ENCODE measurements around the gene RAD51B. TPM values are rescaled to one million over a fixed set of nuclear protein-coding genes. Genes with fewer than 3 reads are reported as not detected.

The RAD51B gene
- total RNA-seq, 2 donors from 2014 or later, result 42.6 to 50.0 TPM

DNA sequence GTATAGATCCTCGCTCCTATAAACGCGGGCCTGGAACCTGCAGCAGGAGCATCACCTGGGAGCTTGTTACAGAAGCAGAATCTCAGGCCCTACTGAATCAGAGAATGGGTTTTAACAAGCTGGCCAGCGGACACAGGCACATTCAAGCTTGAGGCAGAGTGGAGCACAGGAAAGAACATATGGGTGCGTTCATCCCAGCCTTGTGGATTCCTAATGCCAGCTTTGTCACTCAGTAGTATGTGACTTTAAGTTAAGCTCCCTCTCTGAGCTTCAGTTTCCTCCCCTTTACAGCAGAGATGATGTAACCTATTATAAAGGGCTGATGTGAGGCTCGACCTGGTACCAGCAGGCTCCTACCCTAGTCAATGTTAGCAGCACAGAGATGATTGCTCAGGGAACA is 768.4 kb downstream of the RAD51B start:
- ATAC-seq (replicated peaks in 1 of 2) (no peak), DNase-seq (no peak)
- peaks cover 5% of the 10 kb centered on the region for H3K4me1 Mint-ChIP-seq (ENCODE audit: low read depth)
- H3K27me3 Mint-ChIP-seq (ENCODE audit: low read depth), result no peaks in the 10 kb centered on the region
- no peaks in the 10 kb centered on the region for H3K36me3 Mint-ChIP-seq (ENCODE audit: insufficient read depth in 2 of 2)
- no peak overlapping the region for H3K27ac Mint-ChIP-seq
- no peak overlapping the region for H3K4me3 Mint-ChIP-seq
- H3K9me3 Mint-ChIP-seq, result no peaks in the 10 kb centered on the region

DNA sequence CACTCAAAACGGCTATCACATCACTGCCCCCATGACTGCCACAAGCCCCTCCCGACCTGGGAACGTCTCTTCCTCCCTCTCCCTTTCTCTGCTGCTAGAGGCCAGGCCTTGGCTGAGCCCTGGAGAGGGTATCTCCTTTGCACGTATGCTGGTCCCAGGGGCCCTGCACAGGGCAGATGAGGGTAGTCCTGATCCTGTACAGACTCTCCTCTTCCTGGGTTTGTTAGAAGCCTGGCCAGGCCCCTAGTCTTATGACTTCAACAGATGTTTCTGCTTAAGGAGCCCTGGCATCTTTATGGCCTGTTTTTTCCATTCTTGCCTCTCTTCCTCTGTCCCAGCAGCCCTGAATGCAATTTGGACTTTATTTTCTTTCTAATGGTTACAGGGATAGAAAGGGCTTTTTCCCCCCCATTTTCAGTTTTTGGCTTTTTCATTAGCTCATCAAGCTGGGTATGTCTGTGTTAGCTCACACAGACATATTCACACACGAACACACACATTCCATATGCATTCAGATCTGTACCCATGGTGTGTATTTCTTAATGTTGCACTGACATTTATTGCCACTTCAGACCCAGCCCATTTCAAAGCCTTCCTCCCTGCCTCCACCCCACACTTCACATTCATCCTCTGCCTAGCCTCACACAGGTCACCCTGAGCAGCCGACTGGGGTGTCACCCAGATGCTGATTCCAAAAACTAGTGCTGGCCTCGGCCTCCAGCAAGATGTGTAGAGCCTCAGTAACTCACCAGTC is 770.0 kb downstream of the RAD51B start:
- no peaks in the 10 kb centered on the region for H3K9me3 Mint-ChIP-seq
- ATAC-seq (replicated peaks in 1 of 2) (no peak), DNase-seq (no peak)
- H3K27me3 Mint-ChIP-seq (ENCODE audit: low read depth), result no peaks in the 10 kb centered on the region
- no peak overlapping the region for H3K27ac Mint-ChIP-seq
- no peaks in the 10 kb centered on the region for H3K36me3 Mint-ChIP-seq (ENCODE audit: insufficient read depth in 2 of 2)
- H3K4me3 Mint-ChIP-seq, result no peak overlapping the region
- H3K4me1 Mint-ChIP-seq (ENCODE audit: low read depth), result peaks cover 22% of the 10 kb centered on the region

DNA sequence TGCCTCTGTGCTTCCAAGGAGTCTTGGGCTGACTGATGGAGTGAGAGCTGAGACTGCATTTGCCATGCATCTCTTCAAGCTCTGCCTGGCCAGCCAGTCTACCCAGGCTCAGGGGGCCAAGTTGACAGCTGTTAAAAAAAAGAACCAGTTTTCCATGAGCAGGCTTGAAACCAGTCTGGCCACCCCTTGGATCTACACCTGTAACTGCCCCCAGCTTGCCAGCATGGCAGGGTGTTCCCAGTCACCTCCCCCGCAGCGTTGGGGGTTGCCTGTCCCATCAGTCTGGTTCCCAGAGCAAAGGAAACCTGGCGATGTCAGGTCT is 770.6 kb downstream of the RAD51B start:
- no peak for ATAC-seq (replicated peaks in 1 of 2)
- no peak for DNase-seq
- Mint-ChIP-seq H3K27me3 (ENCODE audit: low read depth) (no peaks in the 10 kb centered on the region), H3K27ac (no peak overlapping the region), H3K9me3 (no peaks in the 10 kb centered on the region), H3K36me3 (ENCODE audit: insufficient read depth in 2 of 2) (no peaks in the 10 kb centered on the region), H3K4me1 (ENCODE audit: low read depth) (peaks cover 23% of the 10 kb centered on the region), H3K4me3 (no peak overlapping the region)

DNA sequence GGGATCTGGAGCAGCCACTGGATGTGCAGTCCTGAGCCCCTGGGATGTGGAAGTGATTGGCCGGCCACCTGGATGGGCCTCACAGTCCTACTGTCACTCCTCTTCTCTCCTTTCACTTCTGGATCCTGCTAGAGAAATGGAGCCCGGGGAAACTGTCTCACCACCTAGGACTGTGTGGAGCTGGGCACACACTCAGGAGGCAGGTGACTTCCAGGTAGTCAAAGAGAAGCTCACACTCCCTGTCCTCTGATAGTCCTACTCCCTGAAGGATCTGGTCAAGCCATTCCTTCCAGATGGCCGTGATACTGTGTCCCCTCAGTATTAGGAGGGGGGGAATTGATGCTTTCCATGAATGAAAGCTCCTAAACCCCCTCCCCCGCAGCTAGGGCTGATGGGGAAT is 772.2 kb downstream of the RAD51B start:
- H3K4me3 Mint-ChIP-seq, result no peak overlapping the region
- DNase-seq (no peak), ATAC-seq (replicated peaks in 1 of 2) (no peak)
- no peaks in the 10 kb centered on the region for H3K27me3 Mint-ChIP-seq (ENCODE audit: low read depth)
- no peaks in the 10 kb centered on the region for H3K9me3 Mint-ChIP-seq
- H3K27ac Mint-ChIP-seq, result no peak overlapping the region
- H3K36me3 Mint-ChIP-seq (ENCODE audit: insufficient read depth in 2 of 2), result no peaks in the 10 kb centered on the region
- peaks cover 23% of the 10 kb centered on the region for H3K4me1 Mint-ChIP-seq (ENCODE audit: low read depth)

DNA sequence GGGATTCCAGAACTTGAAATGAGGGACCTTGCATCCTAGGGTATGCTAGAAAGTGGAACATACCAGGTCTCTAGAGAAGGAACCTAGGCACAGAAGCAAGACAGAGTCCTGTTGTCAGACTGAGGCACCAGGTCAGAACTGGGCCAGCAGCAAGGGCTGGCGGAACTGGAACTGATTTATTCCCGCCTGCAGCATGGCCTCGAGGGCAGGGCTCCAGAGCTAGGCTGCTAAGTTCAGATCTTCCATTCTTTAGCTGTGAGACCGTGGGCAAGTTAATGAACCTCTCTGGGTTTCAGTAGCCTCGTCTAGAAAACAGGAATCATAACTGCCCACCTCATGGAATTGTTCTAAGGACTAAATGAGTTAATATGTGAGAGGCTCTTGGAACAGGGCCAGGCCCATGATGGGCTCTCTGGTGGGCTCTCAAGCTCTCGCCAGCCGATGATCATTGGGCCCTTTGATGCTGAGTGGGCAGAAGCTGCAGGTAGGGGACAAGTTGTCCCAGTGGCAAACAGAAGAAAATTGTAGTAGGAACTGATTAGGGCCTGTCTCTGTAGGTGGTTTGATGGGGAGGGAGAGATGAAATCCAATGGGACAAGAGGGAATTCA is 773.5 kb downstream of the RAD51B start:
- H3K27me3 Mint-ChIP-seq (ENCODE audit: low read depth), result no peaks in the 10 kb centered on the region
- ATAC-seq (replicated peaks in 1 of 2) (no peak), DNase-seq (no peak)
- no peaks in the 10 kb centered on the region for H3K36me3 Mint-ChIP-seq (ENCODE audit: insufficient read depth in 2 of 2)
- no peak overlapping the region for H3K4me3 Mint-ChIP-seq
- H3K9me3 Mint-ChIP-seq, result no peaks in the 10 kb centered on the region
- H3K27ac Mint-ChIP-seq, result no peak overlapping the region
- peaks cover 23% of the 10 kb centered on the region for H3K4me1 Mint-ChIP-seq (ENCODE audit: low read depth)

DNA sequence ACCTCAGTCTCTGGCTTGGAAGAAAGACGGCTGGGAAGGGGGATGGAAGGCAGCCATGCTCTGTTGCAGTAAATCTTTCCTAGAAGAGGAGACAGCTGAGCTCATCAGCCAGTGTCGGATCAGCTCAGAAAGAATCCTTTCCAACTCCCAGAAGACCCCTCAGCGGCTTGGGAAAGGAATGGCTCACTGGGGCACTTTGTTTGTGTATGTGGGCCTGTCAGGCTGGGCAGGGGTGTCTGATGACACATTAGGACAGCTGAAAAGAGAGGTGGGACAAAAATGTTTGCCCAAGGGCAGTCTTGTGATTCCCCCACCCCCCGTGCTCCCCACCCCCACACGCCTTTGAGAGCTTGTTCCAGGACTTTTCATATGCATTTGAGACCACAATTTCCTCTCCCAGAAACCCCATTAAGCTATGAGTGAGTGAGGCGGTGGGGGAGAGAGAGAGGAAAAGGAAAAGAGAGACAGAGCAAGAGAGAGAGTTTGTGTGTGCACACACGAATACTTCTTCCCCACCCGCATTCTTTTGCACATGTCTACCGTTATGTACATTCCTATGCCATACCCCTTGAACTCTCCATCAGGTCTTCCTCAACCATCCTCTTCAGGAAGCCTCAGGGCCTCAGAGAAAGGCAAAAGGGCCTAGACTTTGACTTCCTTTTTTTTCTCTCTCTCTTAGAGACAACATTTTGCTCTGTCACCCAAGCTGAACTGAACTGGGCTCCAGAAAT is 774.4 kb downstream of the RAD51B start:
- H3K27me3 Mint-ChIP-seq (ENCODE audit: low read depth), result no peaks in the 10 kb centered on the region
- no peak for DNase-seq
- ATAC-seq (replicated peaks in 1 of 2), result no peak

DNA sequence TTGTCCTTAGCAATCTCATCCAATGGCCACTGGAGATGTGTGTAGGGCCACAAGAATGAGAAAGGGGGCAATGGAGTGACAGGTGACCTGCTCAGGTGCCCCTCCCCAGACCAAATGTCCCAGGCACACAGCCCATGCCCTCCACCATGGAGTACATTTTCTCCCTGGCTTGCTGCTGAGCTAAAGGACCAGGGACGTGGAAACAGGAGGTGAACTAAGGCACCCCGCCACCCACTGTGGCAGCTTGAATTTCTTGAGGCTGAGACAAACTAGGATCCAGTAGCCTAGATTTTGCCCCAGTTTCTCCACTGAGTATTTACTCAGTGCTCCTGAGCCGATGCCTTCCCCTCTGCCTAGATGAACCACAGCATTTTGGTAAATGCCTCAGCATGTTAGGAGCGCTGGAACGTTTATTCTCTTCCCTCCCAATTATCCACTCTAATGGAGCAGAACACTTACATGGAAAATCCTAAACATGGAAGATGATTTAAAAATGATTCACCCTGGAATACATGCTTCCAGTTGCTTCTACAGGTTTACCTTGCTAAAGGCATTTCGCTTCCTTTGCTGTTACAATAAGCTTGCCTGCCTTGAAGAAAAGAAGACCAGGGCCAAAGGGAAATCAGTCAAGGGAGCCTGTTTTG is 775.3 kb downstream of the RAD51B start:
- peaks cover 19% of the 10 kb centered on the region for H3K4me1 Mint-ChIP-seq (ENCODE audit: low read depth)
- H3K27ac Mint-ChIP-seq, result no peak overlapping the region
- DNase-seq (no peak), ATAC-seq (replicated peaks in 1 of 2) (no peak)
- H3K9me3 Mint-ChIP-seq, result no peaks in the 10 kb centered on the region
- no peaks in the 10 kb centered on the region for H3K27me3 Mint-ChIP-seq (ENCODE audit: low read depth)
- H3K4me3 Mint-ChIP-seq, result no peak overlapping the region
- no peaks in the 10 kb centered on the region for H3K36me3 Mint-ChIP-seq (ENCODE audit: insufficient read depth in 2 of 2)

More for the DNA sequence above, 774.4 kb downstream of the RAD51B start:
- Mint-ChIP-seq H3K9me3 (no peaks in the 10 kb centered on the region), H3K4me3 (no peak overlapping the region), H3K27ac (no peak overlapping the region), H3K4me1 (ENCODE audit: low read depth) (peaks cover 23% of the 10 kb centered on the region), H3K36me3 (ENCODE audit: insufficient read depth in 2 of 2) (no peaks in the 10 kb centered on the region)

DNA sequence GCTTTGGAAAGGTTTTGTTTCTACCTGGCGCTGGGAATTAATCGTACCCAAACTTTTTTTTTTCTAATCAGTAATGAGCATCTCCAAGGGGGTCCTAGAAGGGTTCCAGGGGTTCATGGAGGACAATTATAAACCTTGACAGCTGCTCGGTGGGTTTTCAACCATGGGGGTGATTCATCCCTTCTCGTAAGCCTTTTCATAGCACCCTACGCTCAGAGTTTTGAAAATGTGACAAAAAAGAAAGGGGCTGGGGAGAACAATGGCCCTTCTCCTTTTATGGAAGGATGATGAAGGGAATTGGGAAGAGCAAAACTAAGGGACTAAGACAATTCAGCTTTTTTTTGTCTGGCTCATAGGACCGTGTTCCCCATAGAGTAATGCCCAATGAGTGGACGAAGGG is 776.6 kb downstream of the RAD51B start:
- Mint-ChIP-seq H3K4me1 (ENCODE audit: low read depth) (peaks cover 18% of the 10 kb centered on the region), H3K4me3 (no peak overlapping the region), H3K36me3 (ENCODE audit: insufficient read depth in 2 of 2) (no peaks in the 10 kb centered on the region), H3K27ac (no peak overlapping the region), H3K9me3 (no peaks in the 10 kb centered on the region), H3K27me3 (ENCODE audit: low read depth) (no peaks in the 10 kb centered on the region)
- DNase-seq (no peak), ATAC-seq (replicated peaks in 1 of 2) (no peak)

DNA sequence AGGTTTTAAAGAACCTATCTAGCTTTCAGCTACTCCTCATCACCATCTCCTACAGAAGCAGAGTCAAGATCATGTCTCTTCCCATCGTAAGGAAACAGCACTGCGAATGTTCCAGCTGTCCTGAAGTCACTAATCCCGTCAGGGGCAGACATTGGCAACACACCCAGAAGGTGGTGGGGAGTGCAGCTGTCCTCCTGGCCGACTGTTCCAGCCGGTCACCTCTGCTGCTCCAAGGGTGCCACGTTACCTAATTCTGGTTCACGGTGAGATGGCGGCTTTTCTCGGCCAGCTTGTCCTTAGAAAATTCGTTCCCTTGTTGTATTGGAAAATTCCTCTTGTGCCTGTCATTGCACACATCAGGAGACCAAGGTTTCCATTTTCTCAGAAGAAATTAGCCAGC is 777.1 kb downstream of the RAD51B start:
- H3K4me1 Mint-ChIP-seq (ENCODE audit: low read depth), result peaks cover 18% of the 10 kb centered on the region
- no peaks in the 10 kb centered on the region for H3K36me3 Mint-ChIP-seq (ENCODE audit: insufficient read depth in 2 of 2)
- no peaks in the 10 kb centered on the region for H3K27me3 Mint-ChIP-seq (ENCODE audit: low read depth)
- ATAC-seq (replicated peaks in 1 of 2) (no peak), DNase-seq (no peak)
- no peak overlapping the region for H3K4me3 Mint-ChIP-seq
- H3K27ac Mint-ChIP-seq, result no peak overlapping the region
- no peaks in the 10 kb centered on the region for H3K9me3 Mint-ChIP-seq

DNA sequence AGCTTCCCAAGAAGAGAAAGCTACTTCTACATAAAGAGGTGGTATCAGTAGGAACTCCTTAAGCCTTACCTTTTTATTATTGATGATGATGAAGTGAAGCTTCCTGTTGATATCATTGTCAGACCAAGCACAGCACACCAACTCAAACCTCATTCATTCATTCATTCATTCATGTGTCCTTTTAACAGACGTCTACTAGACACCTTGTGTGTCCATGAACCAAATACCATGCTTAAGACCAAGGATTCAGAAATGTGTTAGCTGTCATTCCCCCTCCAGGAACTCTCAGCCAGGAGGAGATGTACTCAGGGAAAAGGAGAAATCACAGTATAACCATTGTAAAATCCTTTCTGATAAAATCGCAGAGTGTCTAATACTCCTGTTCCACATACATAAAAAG is 778.5 kb downstream of the RAD51B start:
- H3K27ac Mint-ChIP-seq, result no peak overlapping the region
- no peak overlapping the region for H3K4me3 Mint-ChIP-seq
- H3K36me3 Mint-ChIP-seq (ENCODE audit: insufficient read depth in 2 of 2), result no peaks in the 10 kb centered on the region
- H3K4me1 Mint-ChIP-seq (ENCODE audit: low read depth), result peaks cover 17% of the 10 kb centered on the region
- peaks cover 0 to 3% of the 10 kb centered on the region in 2 donors for H3K9me3 Mint-ChIP-seq
- no peak for DNase-seq
- H3K27me3 Mint-ChIP-seq (ENCODE audit: low read depth), result no peaks in the 10 kb centered on the region
- no peak for ATAC-seq (replicated peaks in 1 of 2)

DNA sequence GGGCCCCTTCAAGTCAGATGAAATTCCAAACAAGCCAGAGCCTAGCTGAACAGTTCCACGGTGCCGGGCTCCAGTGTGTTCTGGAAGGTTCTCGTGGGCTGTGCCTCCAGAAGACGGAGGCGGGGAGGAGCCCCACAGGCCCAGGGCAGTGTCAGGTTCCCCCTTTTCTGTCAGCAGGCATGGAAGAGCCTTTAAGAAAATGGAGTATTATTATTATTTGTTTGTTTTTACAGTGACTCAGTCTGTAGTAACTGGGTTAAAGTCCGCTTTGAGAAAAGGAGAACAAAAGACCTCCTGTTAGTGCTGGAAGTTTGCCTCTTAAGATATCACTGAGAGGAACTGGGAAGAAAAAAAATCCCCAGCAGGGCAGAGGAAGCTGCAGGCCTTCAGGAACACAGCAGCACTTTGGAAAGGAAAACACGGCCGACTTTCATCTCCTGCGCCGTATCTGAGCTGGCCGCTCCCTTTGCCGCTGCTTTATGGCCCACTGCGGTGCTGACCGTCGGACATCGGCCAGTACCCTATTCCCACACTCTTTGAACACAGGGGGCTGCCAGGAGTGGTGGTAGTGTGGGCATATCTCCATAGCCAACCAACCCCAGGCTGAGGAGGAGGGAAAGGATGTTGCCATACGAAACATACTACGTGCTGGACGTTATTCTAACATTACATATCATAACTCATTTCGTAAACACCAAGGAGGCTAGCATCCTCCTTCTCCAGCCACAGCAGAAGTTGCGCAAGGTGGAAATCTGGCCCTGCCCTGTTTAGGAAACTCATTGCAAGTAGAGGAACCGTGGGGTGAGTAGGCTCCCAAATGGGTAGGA is 779.3 kb downstream of the RAD51B start:
- H3K27ac Mint-ChIP-seq, result no peak overlapping the region
- H3K27me3 Mint-ChIP-seq (ENCODE audit: low read depth), result no peaks in the 10 kb centered on the region
- peaks cover 10% of the 10 kb centered on the region for H3K4me1 Mint-ChIP-seq (ENCODE audit: low read depth)
- no peak overlapping the region for H3K4me3 Mint-ChIP-seq
- H3K9me3 Mint-ChIP-seq, result peaks cover 0 to 3% of the 10 kb centered on the region in 2 donors
- ATAC-seq (replicated peaks in 1 of 2) (no peak), DNase-seq (no peak)
- no peaks in the 10 kb centered on the region for H3K36me3 Mint-ChIP-seq (ENCODE audit: insufficient read depth in 2 of 2)

DNA sequence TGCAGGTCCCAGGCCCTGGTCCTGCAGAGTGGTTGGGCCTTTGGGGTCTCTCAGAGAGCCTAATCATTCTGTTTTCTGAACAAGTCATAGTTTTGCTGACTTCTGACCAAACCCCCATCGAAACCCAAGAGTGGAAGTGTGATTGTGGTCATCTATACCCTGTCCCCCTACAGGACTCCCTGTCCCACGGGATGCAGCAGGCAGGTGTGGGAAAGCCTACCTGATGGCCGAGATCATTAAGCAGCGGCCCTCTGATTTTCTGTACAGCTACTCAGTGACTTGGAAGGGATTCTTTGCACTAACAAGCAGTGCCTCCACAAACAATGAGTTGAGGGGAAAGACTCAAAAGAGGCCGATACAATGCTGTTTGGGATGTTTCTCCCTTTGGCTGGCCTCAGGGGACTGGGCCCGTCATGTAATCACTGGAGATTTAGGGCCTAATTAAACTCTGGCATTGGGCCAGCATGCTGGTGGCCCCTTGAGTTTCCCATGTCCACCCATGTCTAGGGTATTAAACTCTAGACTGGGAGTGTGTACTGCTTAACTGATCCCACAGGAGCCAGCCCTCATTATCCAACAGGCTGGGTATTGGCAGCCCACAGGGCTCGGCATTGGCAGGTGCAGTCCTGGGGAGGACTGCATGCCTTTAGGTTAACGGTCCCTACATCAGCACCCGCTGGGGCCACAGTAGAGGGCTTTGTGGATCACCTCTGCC is 780.5 kb downstream of the RAD51B start:
- H3K36me3 Mint-ChIP-seq (ENCODE audit: insufficient read depth in 2 of 2), result no peaks in the 10 kb centered on the region
- H3K4me3 Mint-ChIP-seq, result no peak overlapping the region
- peaks cover 0 to 3% of the 10 kb centered on the region in 2 donors for H3K9me3 Mint-ChIP-seq
- DNase-seq, result no peak
- no peak for ATAC-seq (replicated peaks in 1 of 2)
- H3K4me1 Mint-ChIP-seq (ENCODE audit: low read depth), result no peaks in the 10 kb centered on the region
- H3K27me3 Mint-ChIP-seq (ENCODE audit: low read depth), result no peaks in the 10 kb centered on the region
- no peak overlapping the region for H3K27ac Mint-ChIP-seq
